GM12878 (cell line): ENCODE measurements around the gene KCNMB2. TPM values are rescaled to one million over a fixed set of nuclear protein-coding genes. Genes with fewer than 3 reads are reported as not detected.

Source experiments
- ATAC-seq: fragments of 200-7000 bp; cut with Tn5 transposase; 3 replicates; pipeline ENCODE4 v1.9.1; 2020; ENCODE audit warnings: mild to moderate bottlenecking, moderate library complexity
- BruUV-seq: library from RNA; stranded (reverse); fragments of 400-500 nt; replicated peaks from 2 replicates; lab custom pipeline; 2021; lab: Mats Ljungman, UMichigan
- CTCF ChIA-PET: fragments of 300-600 bp; sonication (Branson Sonifier 250); formaldehyde crosslinking; extraction: SDS; loops from one replicate; lab custom pipeline; 2021; ENCODE audit warnings: inconsistent platforms; lab: Yijun Ruan, JAX
- POLR2A ChIA-PET: fragments of 350-600 bp; formaldehyde crosslinking; extraction: SDS; loops from one replicate; lab custom pipeline; 2021; ENCODE audit warnings: inconsistent platforms; lab: Charles Lee
- RAD21 ChIA-PET: fragments of 300-600 bp; sonication (Branson Sonifier 250); formaldehyde crosslinking; loops from one replicate; lab custom pipeline; 2023; ENCODE audit warnings: antibody characterized with exemption; ENCODE audit not compliant: unreplicated experiment; lab: Charles Lee
- SMC1A ChIA-PET: fragments of 300-600 bp; sonication (Branson Sonifier 250); formaldehyde crosslinking; loops from one replicate; lab custom pipeline; 2023; ENCODE audit not compliant: unreplicated experiment, uncharacterized antibody; lab: Charles Lee
- DNase-seq: peaks from one replicate; pipeline ENCODE4 v3.0.0-alpha.2; 2011; ENCODE audit warnings: low read depth, low spot score
- FAIRE-seq: peaks from 3 replicates; lab custom pipeline; 2011; peaks lifted over from hg19 to GRCh38; lab: Jason Lieb, UNC
- H2AFZ ChIP-seq: 2 replicates; pipeline ENCODE4 v1.6.0; 2011; ENCODE audit warnings: low read depth, low read length, control low read depth; ENCODE audit not compliant: control insufficient read depth
- H3K27ac ChIP-seq: 2 replicates; pipeline ENCODE4 v1.5.1; 2011; ENCODE audit warnings: control low read depth; ENCODE audit not compliant: control insufficient read depth, insufficient read depth
- H3K27me3 ChIP-seq, 2 experiments: replicated peaks in 1 of 2; 2 replicates each; pipeline versions ENCODE4 v1.6.0 to v1.6.1; 2011; ENCODE audit warnings: low read length in 1 of 2; ENCODE audit not compliant: control insufficient read depth in 2 of 2, insufficient read depth in 2 of 2
- H3K36me3 ChIP-seq, 2 experiments: 2 replicates each; pipeline ENCODE4 v1.5.1; 2011; ENCODE audit warnings: low read length in 1 of 2; ENCODE audit not compliant: control insufficient read depth in 2 of 2, insufficient read depth in 2 of 2
- H3K4me1 ChIP-seq: 2 replicates; pipeline ENCODE4 v1.6.1; 2011; ENCODE audit warnings: mild to moderate bottlenecking, low read length, moderate library complexity, mixed read lengths; ENCODE audit not compliant: control insufficient read depth, insufficient read depth
- H3K4me2 ChIP-seq: 2 replicates; pipeline ENCODE4 v1.6.0; 2011; ENCODE audit warnings: control low read depth; ENCODE audit not compliant: control insufficient read depth, insufficient read depth
- H3K4me3 ChIP-seq: fragments of 200-600 bp; sonication (generic); 2 replicates; pipeline ENCODE4 v1.5.1; 2016
- H3K79me2 ChIP-seq: 2 replicates; pipeline ENCODE4 v1.6.0; 2011; ENCODE audit warnings: low read length; ENCODE audit not compliant: control insufficient read depth, insufficient read depth
- H3K9ac ChIP-seq: 2 replicates; pipeline ENCODE4 v1.8.0; 2011; ENCODE audit warnings: low read length, control low read depth, mixed read lengths; ENCODE audit not compliant: control insufficient read depth, insufficient read depth
- H3K9me3 ChIP-seq: replicated peaks from 3 replicates; pipeline ENCODE4 v1.5.1; 2011; ENCODE audit warnings: mild to moderate bottlenecking, low read length; ENCODE audit not compliant: control insufficient read depth, insufficient read depth
- H4K20me1 ChIP-seq: 2 replicates; pipeline ENCODE4 v1.6.0; 2011; ENCODE audit not compliant: control insufficient read depth, insufficient read depth
- CBFB ChIP-seq: IDR thresholded peaks from 2 replicates; pipeline ENCODE4 v1.6.1; 2016; ENCODE audit warnings: antibody characterized with exemption, low read depth
- EGR1 ChIP-seq, 2 experiments: IDR thresholded peaks; 1 replicate in 1 of 2; 2 replicates in 1 of 2; pipeline ENCODE4 v1.6.1; 2011 to 2012; ENCODE audit warnings: low read depth in 2 of 2, low read length in 2 of 2, borderline replicate concordance in 1 of 2, mild to moderate bottlenecking in 1 of 2, moderate library complexity in 1 of 2
- FOS ChIP-seq: IDR thresholded peaks from 3 replicates; pipeline ENCODE4 v1.6.1; 2011; ENCODE audit warnings: borderline replicate concordance; ENCODE audit not compliant: insufficient read length; ENCODE audit errors: extremely low read depth
- HDAC6 ChIP-seq: fragments of 200-600 bp; sonication (generic); IDR thresholded peaks from one replicate; pipeline ENCODE4 v1.8.0; 2017; ENCODE audit warnings: antibody characterized with exemption; ENCODE audit not compliant: unreplicated experiment
- KDM1A ChIP-seq: fragments of 200-600 bp; sonication (generic); IDR thresholded peaks from 2 replicates; pipeline ENCODE4 v1.6.1; 2016; ENCODE audit warnings: borderline replicate concordance
- MTA3 ChIP-seq: IDR thresholded peaks from 2 replicates; pipeline ENCODE4 v1.6.1; 2012; ENCODE audit warnings: low read length, inconsistent platforms, borderline replicate concordance
- PAX8 ChIP-seq: fragments of 450-650 bp; IDR thresholded peaks from 2 replicates; pipeline ENCODE4 v1.6.1; 2017; ENCODE audit warnings: mild to moderate bottlenecking, moderate library complexity
- RAD51 ChIP-seq: fragments of 450-650 bp; IDR thresholded peaks from 2 replicates; pipeline ENCODE4 v1.6.1; 2016; ENCODE audit warnings: moderate library complexity, mild to moderate bottlenecking, inconsistent platforms
- ZNF384 ChIP-seq: IDR thresholded peaks from 2 replicates; pipeline ENCODE4 v1.6.1; 2012; ENCODE audit warnings: low read depth, mild to moderate bottlenecking, low read length, improper control_type of control experiment, borderline replicate concordance
- WGBS: methylation state at CpG from one replicate; pipeline ENCODE4 v1.1.6; 2016; ENCODE audit warnings: low lambda C conversion rate; ENCODE audit not compliant: insufficient replicate concordance, insufficient coverage; ENCODE audit errors: missing lambda C conversion rate; 5-methylcytosine and 5-hydroxymethylcytosine counted together
- in situ Hi-C: fragments of 300-500 bp; cut with MboI; formaldehyde crosslinking; loops from 9 replicates; pipeline ENCODE4 v1.14.3; 2018; ENCODE audit warnings: mixed read lengths
- intact Hi-C: fragments of 100-400 bp; cut with micrococcal nuclease; formaldehyde crosslinking; loops from one replicate; pipeline ENCODE4 v1.14.2; 2022; ENCODE audit not compliant: unreplicated experiment
- polyA plus RNA-seq, 11 experiments: library from polyadenylated mRNA; depleted of rRNA in 4 of 11; unstranded in 6 of 11; stranded (reverse) in 5 of 11; fragments of >200 nt; fragmentation: Nextera tagmentation in 4 of 11; fragmentation: Illumina TruSeq in 1 of 11; extraction: Ambion mirVana in 4 of 11; extraction: Trizol in 1 of 11; gene quantifications; 1 replicate in 1 of 11; 2 replicates in 10 of 11; pipeline versions ENCODE4 v1.2.1 to v1.2.3, GENCODE V29; 2011 to 2016; ENCODE audit warnings: inconsistent platforms in 2 of 11, missing spikeins in 2 of 11, low read depth in 1 of 11
- total RNA-seq, 4 experiments: library from RNA; depleted of rRNA in 3 of 4; stranded (reverse); fragments of >200 nt in 3 of 4; fragmentation: Illumina TruSeq in 1 of 4; extraction: Trizol in 1 of 4; gene quantifications; 2 replicates each; pipeline versions ENCODE4 v1.2.1 to v1.2.3, GENCODE V29; 2013 to 2021
- TF ChIP-seq, protein P1 (sequence below): fragments of 450-650 bp; IDR thresholded peaks from 2 replicates; pipeline ENCODE4 v1.6.1; 2016; ENCODE audit warnings: mild to moderate bottlenecking, moderate library complexity, borderline replicate concordance

KCNMB2 gene
- total and polyA plus RNA-seq, 10 of the 15 experiments (the other 5 are each of a cell fraction or from before 2014, with no cell fraction given): 0.22 to 18.8 (median 11.0) TPM

DNA sequence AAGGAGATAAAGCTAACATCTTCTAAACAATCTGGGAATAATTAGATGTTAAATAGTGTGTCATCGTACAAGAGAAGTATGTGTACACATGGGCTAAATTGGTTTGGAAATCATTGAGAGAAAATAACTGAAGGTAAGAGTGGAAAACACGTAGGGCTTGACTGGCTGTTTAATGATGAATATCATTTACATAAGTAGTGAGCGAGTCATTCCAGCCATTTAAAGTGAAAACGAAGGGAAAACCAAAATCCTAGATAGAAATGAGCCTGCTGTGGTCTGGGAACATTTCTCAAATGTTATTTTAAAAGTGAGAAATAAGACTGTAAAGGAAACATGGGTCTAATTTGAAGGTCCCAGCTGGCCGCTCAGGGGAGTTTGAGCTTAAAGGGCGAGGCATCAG, 41.9 kb upstream of the KCNMB2 start:
- DNase-seq (no peak), FAIRE-seq (no peak), ATAC-seq (no peak)
- H4K20me1 ChIP-seq: no peaks in the 10 kb centered on the region
- no peak overlapping the region for H2AFZ ChIP-seq
- peaks cover 4% of the 10 kb centered on the region for H3K9me3 ChIP-seq
- no peak overlapping the region for H3K4me3 ChIP-seq
- TF ChIP-seq PAX8 (no peak), KDM1A (no peak)
- SMC1A ChIA-PET: interaction anchor here (0.6 to 1.3 kb wide), 4 partner anchors 10 to 175 kb away, joined by 3 to 6 read pairs (median 4); no protein-coding TSS in a partner anchor
- POLR2A ChIA-PET: no interaction called here
- H3K79me2 ChIP-seq: no peaks in the 10 kb centered on the region
- in situ Hi-C loops (no loop called here), intact Hi-C loops (no loop called here)
- H3K4me1 ChIP-seq: no peaks in the 10 kb centered on the region
- H3K27ac ChIP-seq: no peak overlapping the region
- H3K4me2 ChIP-seq: no peak overlapping the region
- H3K9ac ChIP-seq: no peak overlapping the region
- RAD21 ChIA-PET: no interaction called here
- H3K27me3 ChIP-seq: no peaks in the 10 kb centered on the region
- 33% methylated on average over 6 of the region's 6 CpGs for WGBS
- CTCF ChIA-PET: no interaction called here
- no peaks in the 10 kb centered on the region for H3K36me3 ChIP-seq
- no TSS peak for BruUV-seq

DNA sequence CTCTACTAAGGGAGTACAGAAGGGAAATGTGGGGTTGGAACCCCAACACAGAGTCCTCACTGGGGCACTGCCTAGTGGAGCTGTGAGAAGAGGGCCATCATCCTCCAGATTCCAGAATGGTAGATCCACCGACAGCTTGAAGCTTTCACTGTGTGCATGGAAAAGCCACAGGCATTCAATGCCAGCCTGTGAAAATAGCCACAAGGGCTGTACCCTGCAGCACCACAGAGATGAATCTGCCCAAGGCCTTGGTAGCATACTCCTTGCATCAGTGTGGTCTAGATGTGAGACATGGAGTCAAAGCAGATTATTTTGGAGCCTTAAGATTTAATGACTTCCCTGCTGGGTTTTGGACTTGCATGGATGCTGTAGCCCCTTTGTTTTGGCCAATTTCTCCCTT, 39.3 kb upstream of the KCNMB2 start:
- no peak overlapping the region for H2AFZ ChIP-seq
- FAIRE-seq: no peak
- BruUV-seq: no TSS peak
- no peaks in the 10 kb centered on the region for H3K36me3 ChIP-seq
- H3K9ac ChIP-seq: no peak overlapping the region
- no peaks in the 10 kb centered on the region for H4K20me1 ChIP-seq
- ChIA-PET CTCF (no interaction called here), SMC1A (no interaction called here), POLR2A (no interaction called here), RAD21 (no interaction called here)
- no peaks in the 10 kb centered on the region for H3K79me2 ChIP-seq
- H3K27ac ChIP-seq: no peak overlapping the region
- no peaks in the 10 kb centered on the region for H3K27me3 ChIP-seq
- H3K4me1 ChIP-seq: no peaks in the 10 kb centered on the region
- no peak overlapping the region for H3K4me3 ChIP-seq
- TF ChIP-seq HDAC6 (no peak), FOS (no peak), EGR1 (IDR thresholded peaks at IDR 0.05; ENCODE audit: borderline replicate concordance in 1 of 2, low read depth in 2 of 2, low read length in 2 of 2) (no peak), RAD51 (no peak), MTA3 (no peak), ZNF384 (no peak), CBFB (no peak)
- TF ChIP-seq, protein P1, sequence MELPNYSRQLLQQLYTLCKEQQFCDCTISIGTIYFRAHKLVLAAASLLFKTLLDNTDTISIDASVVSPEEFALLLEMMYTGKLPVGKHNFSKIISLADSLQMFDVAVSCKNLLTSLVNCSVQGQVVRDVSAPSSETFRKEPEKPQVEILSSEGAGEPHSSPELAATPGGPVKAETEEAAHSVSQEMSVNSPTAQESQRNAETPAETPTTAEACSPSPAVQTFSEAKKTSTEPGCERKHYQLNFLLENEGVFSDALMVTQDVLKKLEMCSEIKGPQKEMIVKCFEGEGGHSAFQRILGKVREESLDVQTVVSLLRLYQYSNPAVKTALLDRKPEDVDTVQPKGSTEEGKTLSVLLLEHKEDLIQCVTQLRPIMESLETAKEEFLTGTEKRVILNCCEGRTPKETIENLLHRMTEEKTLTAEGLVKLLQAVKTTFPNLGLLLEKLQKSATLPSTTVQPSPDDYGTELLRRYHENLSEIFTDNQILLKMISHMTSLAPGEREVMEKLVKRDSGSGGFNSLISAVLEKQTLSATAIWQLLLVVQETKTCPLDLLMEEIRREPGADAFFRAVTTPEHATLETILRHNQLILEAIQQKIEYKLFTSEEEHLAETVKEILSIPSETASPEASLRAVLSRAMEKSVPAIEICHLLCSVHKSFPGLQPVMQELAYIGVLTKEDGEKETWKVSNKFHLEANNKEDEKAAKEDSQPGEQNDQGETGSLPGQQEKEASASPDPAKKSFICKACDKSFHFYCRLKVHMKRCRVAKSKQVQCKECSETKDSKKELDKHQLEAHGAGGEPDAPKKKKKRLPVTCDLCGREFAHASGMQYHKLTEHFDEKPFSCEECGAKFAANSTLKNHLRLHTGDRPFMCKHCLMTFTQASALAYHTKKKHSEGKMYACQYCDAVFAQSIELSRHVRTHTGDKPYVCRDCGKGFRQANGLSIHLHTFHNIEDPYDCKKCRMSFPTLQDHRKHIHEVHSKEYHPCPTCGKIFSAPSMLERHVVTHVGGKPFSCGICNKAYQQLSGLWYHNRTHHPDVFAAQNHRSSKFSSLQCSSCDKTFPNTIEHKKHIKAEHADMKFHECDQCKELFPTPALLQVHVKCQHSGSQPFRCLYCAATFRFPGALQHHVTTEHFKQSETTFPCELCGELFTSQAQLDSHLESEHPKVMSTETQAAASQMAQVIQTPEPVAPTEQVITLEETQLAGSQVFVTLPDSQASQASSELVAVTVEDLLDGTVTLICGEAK: no peak
- H3K4me2 ChIP-seq: no peak overlapping the region
- in situ Hi-C loops: no loop called here
- no peak for ATAC-seq
- WGBS: 100% methylated on average over 1 of the region's 1 CpG
- peaks cover 4% of the 10 kb centered on the region for H3K9me3 ChIP-seq
- intact Hi-C loops: no loop called here
- no peak for DNase-seq
